GM12873 (cell line): ENCODE measurements around the gene ADAMTS2.

Source experiments
- TF ChIP-seq, protein P1 (sequence below): IDR thresholded peaks from 2 replicates; pipeline ENCODE4 v1.5.1; 2012; ENCODE audit warnings: low read depth, mild to moderate bottlenecking, moderate library complexity, low read length, control low read depth; ENCODE audit not compliant: insufficient read depth; ENCODE audit errors: missing control alignments

The ADAMTS2 gene

DNA sequence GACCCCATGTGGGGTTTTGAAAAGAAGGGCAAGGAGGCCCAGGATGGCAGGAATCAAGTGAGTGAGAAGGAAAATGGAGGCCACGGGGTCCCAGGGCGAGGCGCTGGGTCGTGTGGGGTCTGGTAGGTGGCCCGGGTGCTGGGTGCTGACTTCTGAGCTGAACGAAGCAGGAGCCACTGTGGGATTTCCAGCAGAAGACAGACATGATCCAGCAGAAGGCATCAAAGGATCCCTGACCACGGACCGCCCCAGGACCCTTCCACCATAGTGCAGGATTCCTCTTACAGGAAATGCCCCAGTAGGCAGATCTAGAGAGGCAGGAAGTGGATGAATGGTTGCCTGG lies 106.7 kb downstream of the ADAMTS2 start:
- TF ChIP-seq, protein P1, sequence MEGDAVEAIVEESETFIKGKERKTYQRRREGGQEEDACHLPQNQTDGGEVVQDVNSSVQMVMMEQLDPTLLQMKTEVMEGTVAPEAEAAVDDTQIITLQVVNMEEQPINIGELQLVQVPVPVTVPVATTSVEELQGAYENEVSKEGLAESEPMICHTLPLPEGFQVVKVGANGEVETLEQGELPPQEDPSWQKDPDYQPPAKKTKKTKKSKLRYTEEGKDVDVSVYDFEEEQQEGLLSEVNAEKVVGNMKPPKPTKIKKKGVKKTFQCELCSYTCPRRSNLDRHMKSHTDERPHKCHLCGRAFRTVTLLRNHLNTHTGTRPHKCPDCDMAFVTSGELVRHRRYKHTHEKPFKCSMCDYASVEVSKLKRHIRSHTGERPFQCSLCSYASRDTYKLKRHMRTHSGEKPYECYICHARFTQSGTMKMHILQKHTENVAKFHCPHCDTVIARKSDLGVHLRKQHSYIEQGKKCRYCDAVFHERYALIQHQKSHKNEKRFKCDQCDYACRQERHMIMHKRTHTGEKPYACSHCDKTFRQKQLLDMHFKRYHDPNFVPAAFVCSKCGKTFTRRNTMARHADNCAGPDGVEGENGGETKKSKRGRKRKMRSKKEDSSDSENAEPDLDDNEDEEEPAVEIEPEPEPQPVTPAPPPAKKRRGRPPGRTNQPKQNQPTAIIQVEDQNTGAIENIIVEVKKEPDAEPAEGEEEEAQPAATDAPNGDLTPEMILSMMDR: no peak

DNA sequence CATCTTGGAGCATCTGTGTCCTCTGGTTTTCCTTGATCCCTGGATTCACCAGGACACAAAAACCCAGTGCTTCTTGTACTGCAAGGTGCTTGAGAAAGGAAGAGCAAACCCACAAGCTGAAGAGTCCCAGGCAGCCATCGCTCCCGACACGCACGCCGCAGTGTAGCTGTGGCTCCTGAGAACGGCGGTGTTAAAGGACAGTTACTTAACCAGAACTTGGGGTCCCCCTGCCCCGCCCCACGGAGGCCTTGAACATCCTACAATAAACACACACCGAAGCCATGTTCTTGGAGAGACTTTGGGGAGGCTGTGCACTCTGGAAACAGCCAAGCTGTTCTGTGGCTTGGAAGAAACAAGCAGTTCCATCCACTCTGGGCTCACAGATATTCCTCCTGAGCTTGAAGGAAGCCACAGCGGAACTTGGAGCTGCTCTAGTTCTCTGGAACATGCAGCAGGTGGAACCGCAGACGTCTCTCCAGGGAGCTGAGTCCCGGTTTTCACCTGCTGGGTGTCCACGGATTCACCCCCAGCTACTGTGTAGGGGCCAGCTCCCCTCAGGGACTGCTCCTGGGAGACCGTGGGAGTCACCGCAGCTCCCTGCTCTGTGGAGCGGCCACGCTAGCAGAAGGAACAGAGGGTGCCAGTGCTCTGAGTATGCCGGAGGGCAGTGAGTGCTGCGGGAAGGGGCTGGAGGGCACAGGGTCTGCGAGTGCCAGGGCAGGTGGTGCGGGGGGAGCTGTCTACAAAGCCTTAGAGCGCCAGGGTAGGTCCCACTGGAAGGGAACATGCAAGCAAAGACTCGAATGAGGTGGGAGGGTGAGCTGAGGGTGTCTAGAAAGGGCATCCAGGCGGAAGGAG lies 107.3 kb downstream of the ADAMTS2 start:
- TF ChIP-seq, protein P1: no peak

DNA sequence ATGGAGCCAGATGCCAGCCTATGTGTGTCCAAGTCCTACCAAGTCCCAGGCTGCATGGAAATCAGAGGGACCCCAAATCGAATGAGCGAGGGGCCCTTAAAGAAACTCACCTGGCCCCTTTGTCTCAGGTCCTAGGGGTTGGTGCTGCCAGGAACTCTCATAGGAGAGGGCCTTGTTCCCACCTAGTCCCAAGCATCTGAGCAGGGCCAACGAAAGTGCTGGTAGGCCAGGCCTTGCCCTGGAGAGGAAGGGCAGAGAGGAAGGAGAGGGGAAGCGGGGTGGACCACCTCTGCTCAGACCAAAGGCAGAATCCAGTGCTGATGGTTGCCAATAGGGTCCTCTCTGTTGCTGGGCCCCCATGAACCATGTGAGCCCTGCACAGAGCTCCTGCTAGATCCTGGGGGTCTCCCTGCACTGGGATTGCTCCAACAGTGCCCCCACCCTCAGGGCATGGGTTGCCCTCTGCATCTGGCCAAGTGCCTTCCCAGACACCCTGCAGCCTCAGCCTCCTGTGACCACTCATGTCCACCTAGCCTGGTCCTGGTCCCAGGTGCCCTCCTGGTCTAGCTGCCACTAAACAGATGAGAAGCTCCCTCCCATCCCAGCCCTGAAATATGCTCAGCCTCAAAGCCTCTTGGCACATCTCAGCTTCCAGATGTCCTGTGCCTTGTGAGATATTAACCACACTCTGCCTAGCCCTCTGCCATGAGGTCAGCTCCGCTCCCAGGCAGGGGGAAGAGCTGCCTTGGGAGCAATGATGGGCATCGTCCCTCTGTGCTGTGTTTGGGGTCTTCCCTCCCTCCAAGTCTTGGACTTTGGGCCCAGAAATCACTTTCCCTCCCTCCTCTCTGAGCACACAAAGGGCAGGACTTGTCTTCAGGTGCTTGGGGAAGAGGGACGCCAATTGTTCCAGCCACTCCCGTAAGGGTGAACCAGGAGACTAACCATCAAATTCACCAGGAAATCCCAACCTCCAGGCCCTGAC lies 109.6 kb downstream of the ADAMTS2 start:
- TF ChIP-seq, protein P1: no peak

GRCh38 chr5:179234563-179235135 lies 110.6 kb downstream of the ADAMTS2 start:
- TF ChIP-seq, protein P1: no peak

- TF ChIP-seq, protein P1: no peak
Observed at GRCh38 chr5:179233909-179234562, 111.2 kb downstream of the ADAMTS2 start.

- TF ChIP-seq, protein P1: no peak
Observed at GRCh38 chr5:179232091-179232735, 113.0 kb downstream of the ADAMTS2 start.
